CD14-positive monocyte (primary cell): ENCODE data around the gene IGSF22. TPM values are rescaled to one million over a fixed set of nuclear protein-coding genes. Genes with fewer than 3 reads are reported as not detected.

Source experiments
- DNase-seq, 3 donors: peaks; one replicate each; pipeline ENCODE4 v3.0.0-alpha.2; 2011 to 2022
- H2AFZ ChIP-seq: 2 replicates; pipeline ENCODE4 v1.6.0; 2012; ENCODE audit warnings: mild to moderate bottlenecking, low read depth, low read length, inconsistent platforms; ENCODE audit not compliant: insufficient read depth, poor library complexity, severe bottlenecking
- H3K27ac ChIP-seq, 2 donors: 1 replicate in 1 of 2; 2 replicates in 1 of 2; pipeline ENCODE4 v1.5.1; 2012 to 2013; ENCODE audit warnings: low read length in 2 of 2, control low read depth in 1 of 2, inconsistent platforms in 1 of 2, low read depth in 1 of 2, mild to moderate bottlenecking in 1 of 2
- H3K27me3 ChIP-seq, 2 donors: one replicate each; pipeline versions ENCODE4 v1.6.0 to v1.6.1; 2011 to 2013; ENCODE audit warnings: low read length in 2 of 2; ENCODE audit not compliant: control insufficient read depth in 2 of 2, insufficient read depth in 2 of 2
- H3K36me3 ChIP-seq, 2 donors: replicated peaks in 1 of 2; 1 replicate in 1 of 2; 2 replicates in 1 of 2; pipeline versions ENCODE4 v1.5.1 to v1.6.1; 2012 to 2013; ENCODE audit warnings: low read length in 2 of 2, control low read depth in 1 of 2, inconsistent platforms in 1 of 2, mild to moderate bottlenecking in 1 of 2; ENCODE audit not compliant: insufficient read depth in 2 of 2, control insufficient read depth in 1 of 2
- H3K4me1 ChIP-seq, 2 donors: 1 replicate in 1 of 2; 2 replicates in 1 of 2; pipeline versions ENCODE4 v1.5.1 to v1.6.1; 2012 to 2013; ENCODE audit warnings: low read length in 2 of 2, control low read depth in 1 of 2, inconsistent platforms in 1 of 2, mild to moderate bottlenecking in 1 of 2, moderate library complexity in 1 of 2; ENCODE audit not compliant: insufficient read depth in 2 of 2, control insufficient read depth in 1 of 2
- H3K4me2 ChIP-seq: replicated peaks from 2 replicates; pipeline ENCODE3; 2012; ENCODE audit warnings: low read length, moderate library complexity, mild to moderate bottlenecking; ENCODE audit not compliant: poor library complexity, severe bottlenecking; ENCODE audit errors: extremely low read depth
- H3K4me3 ChIP-seq, 3 experiments: fragments of 200-600 bp in 1 of 3; sonication (generic) in 1 of 3; replicated peaks in 1 of 3; 1 replicate in 2 of 3; 2 replicates in 1 of 3; pipeline ENCODE4 v1.5.1; 2011 to 2013; ENCODE audit warnings: low read length in 3 of 3, mild to moderate bottlenecking in 3 of 3, control low read depth in 2 of 3, low read depth in 2 of 3, inconsistent platforms in 1 of 3, moderate library complexity in 1 of 3
- H3K79me2 ChIP-seq: 2 replicates; pipeline ENCODE4 v1.6.0; 2012; ENCODE audit warnings: mild to moderate bottlenecking, control low read depth, inconsistent platforms, low read length, moderate library complexity; ENCODE audit not compliant: insufficient read depth
- H3K9ac ChIP-seq: 2 replicates; pipeline ENCODE4 v1.6.0; 2017; ENCODE audit warnings: low read length, mild to moderate bottlenecking; ENCODE audit not compliant: insufficient read depth, poor library complexity, severe bottlenecking
- H3K9me3 ChIP-seq, 2 donors: replicated peaks in 1 of 2; 1 replicate in 1 of 2; 2 replicates in 1 of 2; pipeline versions ENCODE4 v1.5.1 to v1.6.1; 2012 to 2013; ENCODE audit warnings: low read length in 2 of 2, control low read depth in 1 of 2; ENCODE audit not compliant: control insufficient read depth in 1 of 2, insufficient read depth in 1 of 2
- H4K20me1 ChIP-seq: 2 replicates; pipeline ENCODE4 v1.6.0; 2012; ENCODE audit warnings: mild to moderate bottlenecking, low read length, control low read depth, moderate library complexity; ENCODE audit not compliant: insufficient read depth
- H3K27ac Mint-ChIP-seq, 7 donors: one replicate each; pipeline ENCODE4 v1.8.0; 2020; ENCODE audit warnings: mild to moderate bottlenecking in 7 of 7, mixed read lengths in 7 of 7, moderate library complexity in 6 of 7, inconsistent platforms in 2 of 7
- H3K27me3 Mint-ChIP-seq, 3 donors: one replicate each; pipeline ENCODE4 v1.8.0; 2021 to 2022; ENCODE audit warnings: low read depth in 3 of 3, mild to moderate bottlenecking in 3 of 3, mixed read lengths in 3 of 3, moderate library complexity in 3 of 3, inconsistent platforms in 1 of 3
- H3K36me3 Mint-ChIP-seq, 2 donors: one replicate each; pipeline ENCODE4 v1.8.0; 2020; ENCODE audit warnings: mixed read lengths in 2 of 2, inconsistent platforms in 1 of 2, mild to moderate bottlenecking in 1 of 2
- H3K4me1 Mint-ChIP-seq: one replicate; pipeline ENCODE4 v1.8.0; 2020; ENCODE audit warnings: mild to moderate bottlenecking, mixed read lengths
- H3K4me3 Mint-ChIP-seq, 2 donors: one replicate each; pipeline ENCODE4 v1.8.0; 2020; ENCODE audit warnings: mild to moderate bottlenecking in 2 of 2, mixed read lengths in 2 of 2, moderate library complexity in 1 of 2
- H3K9me3 Mint-ChIP-seq, 7 donors: one replicate each; pipeline ENCODE4 v1.8.0; 2020 to 2022; ENCODE audit warnings: mixed read lengths in 7 of 7, mild to moderate bottlenecking in 6 of 7, moderate library complexity in 6 of 7, inconsistent platforms in 2 of 7
- WGBS: methylation state at CpG from one replicate; pipeline ENCODE4 v1.1.5; 2013; ENCODE audit warnings: missing lambda C conversion rate; ENCODE audit not compliant: insufficient coverage; 5-methylcytosine and 5-hydroxymethylcytosine counted together
- intact Hi-C, 2 donors: fragments of 100-400 bp; cut with micrococcal nuclease; formaldehyde crosslinking; loops; one replicate each; pipeline versions ENCODE4 v1.15.0 to v1.15.1; 2023
- polyA plus RNA-seq, 3 donors: library from polyadenylated mRNA; depleted of rRNA in 1 of 3; unstranded in 2 of 3; stranded (reverse) in 1 of 3; fragments of 300-500 nt in 2 of 3; fragments of >200 nt in 1 of 3; fragmentation: Illumina TruSeq in 2 of 3; gene quantifications; 1 replicate in 2 of 3; 2 replicates in 1 of 3; pipeline ENCODE4 v1.2.3, GENCODE V29; 2012 to 2021
- TF ChIP-seq, protein P1 (sequence below): fragments of 200-600 bp; IDR thresholded peaks from one replicate; pipeline ENCODE4 v1.8.0; 2022; ENCODE audit warnings: antibody characterized with exemption, mild to moderate bottlenecking

Gene IGSF22
- polyA plus RNA-seq, 3 donors = not detected

DNA sequence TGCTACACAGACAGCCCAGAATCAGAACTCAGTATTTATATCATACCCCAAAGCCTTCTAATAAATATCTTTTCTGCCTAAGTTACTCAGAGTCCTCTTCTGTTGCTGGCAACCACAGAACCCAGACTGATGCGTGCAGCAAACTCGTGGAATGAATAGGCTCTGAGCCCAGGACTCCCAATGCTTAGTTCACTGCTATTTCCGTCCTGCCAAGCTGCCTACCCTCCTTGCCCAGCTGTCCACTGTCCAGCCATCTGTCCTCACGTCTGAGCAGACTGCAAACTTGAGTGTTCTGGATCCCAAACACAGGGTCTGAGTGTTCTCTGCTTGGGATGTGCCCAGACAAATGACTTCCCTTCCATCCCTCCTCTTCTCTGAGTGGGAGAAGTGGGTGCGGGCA is 46.2 kb upstream of the IGSF22 start:
- no peak overlapping the region for H3K9ac ChIP-seq

GRCh38 chr11:18771266-18772035 is 45.5 kb upstream of the IGSF22 start:
- 72% methylated on average over 7 of the region's 13 CpGs for WGBS
- peaks cover 6 to 10% of the 10 kb centered on the region in 2 donors for H3K4me1 ChIP-seq
- intact Hi-C loops = loop anchor here in 1 of 2 donors (10.0 kb wide), 1 partner anchor 1207 kb away; no protein-coding TSS in a partner anchor
- Mint-ChIP-seq H3K9me3 (peaks cover 0 to 2% (median 0%) of the 10 kb centered on the region in 7 donors), H3K27me3 (peaks cover 0 to 4% (median 3%) of the 10 kb centered on the region in 3 donors), H3K27ac (peak overlapping the region in 1 of 7 donors; percentile 15), H3K36me3 (no peaks in the 10 kb centered on the region), H3K4me3 (no peak overlapping the region), H3K4me1 (peaks cover 13% of the 10 kb centered on the region)
- no peaks in the 10 kb centered on the region for H3K36me3 ChIP-seq
- no peak overlapping the region for H3K4me2 ChIP-seq
- DNase-seq = no peak
- H3K9ac ChIP-seq = no peak overlapping the region
- no peaks in the 10 kb centered on the region for H3K9me3 ChIP-seq
- H3K4me3 ChIP-seq = no peak overlapping the region
- TF ChIP-seq, protein P1, sequence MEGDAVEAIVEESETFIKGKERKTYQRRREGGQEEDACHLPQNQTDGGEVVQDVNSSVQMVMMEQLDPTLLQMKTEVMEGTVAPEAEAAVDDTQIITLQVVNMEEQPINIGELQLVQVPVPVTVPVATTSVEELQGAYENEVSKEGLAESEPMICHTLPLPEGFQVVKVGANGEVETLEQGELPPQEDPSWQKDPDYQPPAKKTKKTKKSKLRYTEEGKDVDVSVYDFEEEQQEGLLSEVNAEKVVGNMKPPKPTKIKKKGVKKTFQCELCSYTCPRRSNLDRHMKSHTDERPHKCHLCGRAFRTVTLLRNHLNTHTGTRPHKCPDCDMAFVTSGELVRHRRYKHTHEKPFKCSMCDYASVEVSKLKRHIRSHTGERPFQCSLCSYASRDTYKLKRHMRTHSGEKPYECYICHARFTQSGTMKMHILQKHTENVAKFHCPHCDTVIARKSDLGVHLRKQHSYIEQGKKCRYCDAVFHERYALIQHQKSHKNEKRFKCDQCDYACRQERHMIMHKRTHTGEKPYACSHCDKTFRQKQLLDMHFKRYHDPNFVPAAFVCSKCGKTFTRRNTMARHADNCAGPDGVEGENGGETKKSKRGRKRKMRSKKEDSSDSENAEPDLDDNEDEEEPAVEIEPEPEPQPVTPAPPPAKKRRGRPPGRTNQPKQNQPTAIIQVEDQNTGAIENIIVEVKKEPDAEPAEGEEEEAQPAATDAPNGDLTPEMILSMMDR = no peak
- H2AFZ ChIP-seq = no peak overlapping the region
- no peak overlapping the region for H3K27ac ChIP-seq
- H4K20me1 ChIP-seq = no peaks in the 10 kb centered on the region
- H3K79me2 ChIP-seq = no peaks in the 10 kb centered on the region
- no peaks in the 10 kb centered on the region for H3K27me3 ChIP-seq

More for the DNA sequence above, 46.2 kb upstream of the IGSF22 start:
- no peak for DNase-seq
- no peak overlapping the region for H2AFZ ChIP-seq
- no peak overlapping the region for H3K4me3 ChIP-seq
- no peaks in the 10 kb centered on the region for H3K36me3 Mint-ChIP-seq
- no peaks in the 10 kb centered on the region for H3K79me2 ChIP-seq
- no peaks in the 10 kb centered on the region for H3K9me3 ChIP-seq
- intact Hi-C loops = loop anchor here in 1 of 2 donors (10.0 kb wide), 1 partner anchor 1207 kb away; no protein-coding TSS in a partner anchor
- H3K36me3 ChIP-seq = no peaks in the 10 kb centered on the region
- H3K27ac ChIP-seq = no peak overlapping the region
- H4K20me1 ChIP-seq = no peaks in the 10 kb centered on the region
- peaks cover 6 to 10% of the 10 kb centered on the region in 2 donors for H3K4me1 ChIP-seq
- peaks cover 0 to 2% (median 0%) of the 10 kb centered on the region in 7 donors for H3K9me3 Mint-ChIP-seq
- peaks cover 0 to 4% (median 3%) of the 10 kb centered on the region in 3 donors for H3K27me3 Mint-ChIP-seq
- no peak overlapping the region for H3K27ac Mint-ChIP-seq
- H3K4me1 Mint-ChIP-seq = peaks cover 13% of the 10 kb centered on the region
- no peak overlapping the region for H3K4me2 ChIP-seq
- no peak overlapping the region for H3K4me3 Mint-ChIP-seq
- TF ChIP-seq, protein P1 = no peak
- no peaks in the 10 kb centered on the region for H3K27me3 ChIP-seq
- 80% methylated on average over 3 of the region's 5 CpGs for WGBS
